ENCODE results near the gene MGST3. TPM values are rescaled to one million over a fixed set of nuclear protein-coding genes. Genes with fewer than 3 reads are reported as not detected.

The MGST3 gene
- total RNA-seq, 1 donor from 2014 or later, result 181 TPM

- Histone ChIP-seq H3K27ac (no peak overlapping the region), H3K4me1 (no peaks in the 10 kb centered on the region), H3K4me3 (no peak overlapping the region), H3K9me3 (no peaks in the 10 kb centered on the region), H3K27me3 (no peaks in the 10 kb centered on the region), H3K36me3 (no peaks in the 10 kb centered on the region)
- intact Hi-C loops (cut with DNase I), result no loop called here
- TF ChIP-seq, protein P1, sequence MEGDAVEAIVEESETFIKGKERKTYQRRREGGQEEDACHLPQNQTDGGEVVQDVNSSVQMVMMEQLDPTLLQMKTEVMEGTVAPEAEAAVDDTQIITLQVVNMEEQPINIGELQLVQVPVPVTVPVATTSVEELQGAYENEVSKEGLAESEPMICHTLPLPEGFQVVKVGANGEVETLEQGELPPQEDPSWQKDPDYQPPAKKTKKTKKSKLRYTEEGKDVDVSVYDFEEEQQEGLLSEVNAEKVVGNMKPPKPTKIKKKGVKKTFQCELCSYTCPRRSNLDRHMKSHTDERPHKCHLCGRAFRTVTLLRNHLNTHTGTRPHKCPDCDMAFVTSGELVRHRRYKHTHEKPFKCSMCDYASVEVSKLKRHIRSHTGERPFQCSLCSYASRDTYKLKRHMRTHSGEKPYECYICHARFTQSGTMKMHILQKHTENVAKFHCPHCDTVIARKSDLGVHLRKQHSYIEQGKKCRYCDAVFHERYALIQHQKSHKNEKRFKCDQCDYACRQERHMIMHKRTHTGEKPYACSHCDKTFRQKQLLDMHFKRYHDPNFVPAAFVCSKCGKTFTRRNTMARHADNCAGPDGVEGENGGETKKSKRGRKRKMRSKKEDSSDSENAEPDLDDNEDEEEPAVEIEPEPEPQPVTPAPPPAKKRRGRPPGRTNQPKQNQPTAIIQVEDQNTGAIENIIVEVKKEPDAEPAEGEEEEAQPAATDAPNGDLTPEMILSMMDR (IDR thresholded peaks at IDR 0.05), result no peak
- DNase-seq (no peak), ATAC-seq (no peak)
Measured at GRCh38 chr1:165619647-165620151, 11.3 kb upstream of the MGST3 start.

DNA sequence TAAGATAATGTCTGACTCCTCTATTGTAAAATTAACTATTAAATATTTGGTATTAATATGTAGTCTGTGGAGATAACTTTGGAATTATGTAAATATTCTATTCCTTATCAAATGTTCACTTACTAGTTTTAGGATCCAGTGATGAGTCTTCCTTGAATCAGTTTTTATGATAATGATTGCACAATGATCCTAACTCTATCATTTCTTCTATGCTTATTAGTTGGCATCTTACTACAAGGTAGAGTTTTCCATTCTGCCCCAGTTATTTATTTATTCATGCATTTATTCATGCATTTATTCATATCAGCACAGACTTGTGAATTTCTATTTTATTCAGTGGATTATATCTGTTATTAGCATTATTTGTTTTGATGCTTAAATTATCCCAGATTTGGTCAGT is 7.4 kb upstream of the MGST3 start:
- ATAC-seq (no peak), DNase-seq (no peak)
- TF ChIP-seq, protein P1 (IDR thresholded peaks at IDR 0.05), result no peak
- no peaks in the 10 kb centered on the region for H3K9me3 ChIP-seq
- H3K27ac ChIP-seq, result no peak overlapping the region
- intact Hi-C loops (cut with DNase I), result no loop called here
- H3K4me1 ChIP-seq, result no peaks in the 10 kb centered on the region
- H3K27me3 ChIP-seq, result no peaks in the 10 kb centered on the region
- H3K36me3 ChIP-seq, result no peaks in the 10 kb centered on the region
- H3K4me3 ChIP-seq, result no peak overlapping the region

DNA sequence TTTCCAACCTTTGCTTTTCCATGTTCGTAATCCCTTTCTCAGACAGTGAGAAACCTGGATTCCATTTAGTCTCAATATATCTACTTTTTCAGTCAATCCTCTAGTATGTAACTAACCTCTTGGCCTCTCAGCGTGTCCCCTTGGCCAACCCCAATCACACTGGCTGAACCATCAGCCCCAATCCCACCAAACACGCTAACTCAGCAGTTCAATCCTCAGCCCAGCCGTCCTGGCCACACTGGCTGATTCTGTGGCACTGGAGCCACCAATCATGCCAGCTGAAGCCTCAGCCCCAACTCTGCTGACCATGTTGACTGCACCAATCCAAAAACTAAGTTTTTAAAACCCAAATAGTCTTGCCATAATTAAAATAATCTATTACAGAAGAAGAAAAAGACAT is 6.6 kb upstream of the MGST3 start:
- intact Hi-C loops (cut with DNase I), result no loop called here
- H3K27me3 ChIP-seq, result no peaks in the 10 kb centered on the region
- TF ChIP-seq, protein P1 (IDR thresholded peaks at IDR 0.05), result no peak
- ATAC-seq (no peak), DNase-seq (no peak)
- no peaks in the 10 kb centered on the region for H3K36me3 ChIP-seq
- H3K4me1 ChIP-seq, result no peaks in the 10 kb centered on the region
- H3K27ac ChIP-seq, result no peak overlapping the region
- no peak overlapping the region for H3K4me3 ChIP-seq
- H3K9me3 ChIP-seq, result no peaks in the 10 kb centered on the region

DNA sequence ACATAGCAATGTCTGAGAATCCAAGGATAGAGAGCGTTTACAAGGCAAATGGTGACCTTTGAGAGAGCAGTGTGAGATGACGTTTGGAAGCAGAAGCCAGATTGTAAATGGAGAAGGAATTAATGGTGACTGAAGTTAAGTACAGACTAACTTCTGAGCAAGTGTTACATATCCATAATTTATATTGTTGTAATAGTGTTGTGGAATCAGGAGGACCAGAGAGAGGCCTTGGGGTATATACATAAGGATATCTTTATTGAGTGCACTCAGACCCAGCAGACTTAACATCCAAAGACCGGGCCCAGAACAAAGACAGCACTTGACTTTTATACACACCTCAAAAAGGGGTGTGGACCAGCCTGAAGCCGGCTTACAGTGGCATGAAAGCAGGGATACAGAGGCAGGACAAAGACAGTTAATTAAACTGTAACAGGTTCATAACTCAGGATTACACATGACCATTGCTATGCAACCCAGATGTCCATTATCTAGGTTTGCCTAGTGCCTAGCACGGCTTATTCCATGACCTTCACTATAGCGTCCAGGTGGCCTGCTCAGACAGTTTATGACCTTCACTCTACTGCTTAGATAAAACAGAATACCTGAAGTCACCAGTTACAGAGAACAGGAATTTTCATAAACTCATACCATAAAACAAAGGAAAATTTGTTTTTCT is 2.7 kb upstream of the MGST3 start:
- intact Hi-C loops (cut with DNase I), result no loop called here
- Histone ChIP-seq H3K27me3 (no peaks in the 10 kb centered on the region), H3K9me3 (no peaks in the 10 kb centered on the region), H3K4me3 (no peak overlapping the region), H3K36me3 (no peaks in the 10 kb centered on the region), H3K27ac (no peak overlapping the region), H3K4me1 (peaks cover 9% of the 10 kb centered on the region)
- TF ChIP-seq, protein P1 (IDR thresholded peaks at IDR 0.05), result no peak
- ATAC-seq (no peak), DNase-seq (no peak)

DNA sequence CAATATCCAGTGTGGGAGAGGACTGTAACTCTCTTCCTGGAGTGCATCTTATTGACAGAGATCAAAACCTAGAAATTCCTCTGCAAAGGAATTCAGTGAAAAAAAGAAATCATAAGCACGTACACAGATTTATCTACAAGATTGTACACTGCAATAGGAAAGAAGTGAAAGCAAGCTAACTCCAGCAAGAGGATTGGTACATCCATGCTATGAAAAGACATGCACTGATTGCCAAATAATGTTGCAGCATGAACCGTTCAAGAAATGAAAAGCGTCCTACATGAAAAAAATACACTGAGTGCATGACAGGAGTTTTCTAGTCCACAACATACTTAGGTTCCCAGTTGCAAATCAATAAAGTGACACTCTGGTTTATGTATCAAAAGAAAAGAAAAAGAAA is 1.9 kb upstream of the MGST3 start:
- DNase-seq, result no peak
- intact Hi-C loops (cut with DNase I), result no loop called here
- TF ChIP-seq, protein P1 (IDR thresholded peaks at IDR 0.05), result no peak

More for the DNA sequence above, 1.9 kb upstream of the MGST3 start:
- Histone ChIP-seq H3K36me3 (no peaks in the 10 kb centered on the region), H3K9me3 (no peaks in the 10 kb centered on the region), H3K27me3 (no peaks in the 10 kb centered on the region), H3K4me3 (no peak overlapping the region), H3K4me1 (peaks cover 17% of the 10 kb centered on the region), H3K27ac (no peak overlapping the region)
- no peak for ATAC-seq

All from upper lobe of right lung (tissue), 1 donor.